Upper lobe of left lung (tissue), 4 donors: ENCODE measurements around the gene SLC35D3.

Source experiments
- POLR2A ChIP-seq, 4 donors: fragments of 450-650 bp; IDR thresholded peaks; one replicate each; pipeline ENCODE4 v1.5.1; 2016 to 2017; ENCODE audit warnings: antibody characterized with exemption in 4 of 4, mild to moderate bottlenecking in 2 of 4
- POLR2AphosphoS5 ChIP-seq, 2 donors: sonication (generic); formaldehyde crosslinking; IDR thresholded peaks; one replicate each; pipeline ENCODE4 v1.5.1; 2017; ENCODE audit warnings: antibody characterized with exemption in 2 of 2

- no peak for TF ChIP-seq POLR2AphosphoS5 (IDR thresholded peaks at IDR 0.05)
- TF ChIP-seq POLR2A (IDR thresholded peaks at IDR 0.05): no peak
Observed at GRCh38 chr6:136926383-136926782, 4.3 kb downstream of the SLC35D3 start.
